ENCODE measurements around the gene FADS1. TPM values are rescaled to one million over a fixed set of nuclear protein-coding genes. Genes with fewer than 3 reads are reported as not detected.

Gene FADS1
- total and polyA plus RNA-seq, 2 of the 13 experiments (the other 11 are each of a cell fraction or from before 2014, with no cell fraction given), result 91.8 to 108 TPM

DNA sequence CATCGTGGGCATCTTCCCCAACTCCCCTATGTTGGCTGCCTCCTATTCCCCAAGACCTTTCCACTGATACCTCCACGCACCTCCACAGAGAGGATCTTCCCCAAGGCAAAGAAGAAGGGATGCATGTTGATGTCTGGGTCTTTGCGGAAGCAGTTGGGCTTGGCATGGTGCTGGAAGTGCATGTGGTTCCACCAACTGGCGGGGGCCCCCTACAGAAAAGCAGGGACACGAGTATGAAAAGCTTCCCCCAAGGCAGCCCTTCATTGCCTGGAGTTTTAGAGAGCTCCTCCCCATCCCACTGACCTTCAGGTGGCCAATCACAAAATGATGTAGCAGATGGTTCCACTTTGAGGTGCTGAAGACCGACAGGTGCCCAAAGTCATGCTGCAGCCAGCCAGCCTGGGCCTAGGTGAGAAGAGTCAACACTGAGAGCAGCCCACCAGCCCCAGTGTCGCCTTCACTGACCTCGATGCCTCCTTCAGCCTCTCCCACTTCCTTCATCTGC is 6.1 kb downstream of the FADS1 start:
- TF ChIP-seq HMGA1 (CRISPR knock-in tag; conservative IDR thresholded peaks at IDR 0.05) (no peak), NFRKB (IDR thresholded peaks at IDR 0.05) (no peak), ZNF773 (CRISPR knock-in tag; IDR thresholded peaks at IDR 0.05; ENCODE audit: borderline replicate concordance) (no peak), PAXIP1 (CRISPR knock-in tag; conservative IDR thresholded peaks at IDR 0.05) (no peak)
- Histone ChIP-seq H3K9ac (ENCODE audit: insufficient read depth, low read depth, low read length) (no peak overlapping the region), H3K9me3 (ENCODE audit: low read length) (no peaks in the 10 kb centered on the region), H3K27me3 (ENCODE audit: control insufficient read depth in 1 of 2, insufficient read depth in 2 of 2, low read length in 2 of 2) (no peaks in the 10 kb centered on the region; a peak in 1 of 5 replicates), H3K27ac (ENCODE audit: extremely low read length, insufficient read depth, low read length) (no peak overlapping the region), H3K4me3 (replicated peaks in 1 of 3; ENCODE audit: insufficient read depth in 1 of 3, low read depth in 2 of 3, low read length in 3 of 3) (no peak overlapping the region), H4K20me1 (ENCODE audit: insufficient read depth, low read length) (no peaks in the 10 kb centered on the region), H3K4me2 (ENCODE audit: low read depth, low read length) (no peak overlapping the region), H2AFZ (ENCODE audit: low read length) (no peak overlapping the region), H3K4me1 (ENCODE audit: insufficient read depth, low read length) (peaks cover 19% of the 10 kb centered on the region), H3K36me3 (replicated peaks in 1 of 2; ENCODE audit: control insufficient read depth in 1 of 2, insufficient read depth in 2 of 2, low read length in 2 of 2) (peaks cover 27 to 72% of the 10 kb centered on the region in 2 experiments), H3K79me2 (ENCODE audit: insufficient read depth, low read length) (peaks cover 14% of the 10 kb centered on the region)
- DNase-seq (ENCODE audit: low spot score), result no peak
- ChIA-PET POLR2A (no interaction called here), CTCF (ENCODE audit: low intra/inter-chr PET ratio, low total read pairs) (no interaction called here)
- ATAC-seq, result no peak
- FAIRE-seq, result no peak
- BruUV-seq (replicated peaks), result no TSS peak
- intact Hi-C loops (cut with micrococcal nuclease; ENCODE audit: unreplicated experiment) (no loop called here), in situ Hi-C loops (cut with HindIII; ENCODE audit: extremely low pct_ligation_motif_present, low pct_unique_long_range_greater_than_20kb) (no loop called here)
- WGBS (ENCODE audit: low lambda C conversion rate), result 99% methylated on average over 8 of the region's 8 CpGs

DNA sequence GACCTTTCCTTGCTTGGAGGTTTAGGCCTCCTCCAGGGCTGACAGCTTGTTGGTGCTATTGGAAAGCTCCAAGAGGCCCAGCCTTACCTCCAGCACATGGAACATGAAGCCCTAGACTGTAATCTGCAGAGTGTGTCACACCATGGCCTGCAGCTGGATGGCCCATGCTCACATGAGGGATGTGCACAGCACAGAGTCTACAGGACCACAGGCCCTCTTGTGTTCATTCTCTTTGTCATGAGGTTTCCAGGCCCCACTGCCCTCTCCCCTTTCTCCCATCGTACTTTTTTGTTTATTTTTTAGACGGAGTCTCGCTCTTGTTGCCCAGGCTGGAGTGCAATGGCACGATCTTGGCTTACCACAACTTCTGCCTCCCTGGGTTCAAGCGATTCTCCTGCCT is 10.0 kb downstream of the FADS1 start:
- intact Hi-C loops (cut with micrococcal nuclease; ENCODE audit: unreplicated experiment) (no loop called here), in situ Hi-C loops (cut with HindIII; ENCODE audit: extremely low pct_ligation_motif_present, low pct_unique_long_range_greater_than_20kb) (no loop called here)
- Histone ChIP-seq H3K4me2 (ENCODE audit: low read depth, low read length) (no peak overlapping the region), H3K36me3 (replicated peaks in 1 of 2; ENCODE audit: control insufficient read depth in 1 of 2, insufficient read depth in 2 of 2, low read length in 2 of 2) (peaks cover 33 to 92% of the 10 kb centered on the region in 2 experiments), H3K9ac (ENCODE audit: insufficient read depth, low read depth, low read length) (no peak overlapping the region), H3K27me3 (ENCODE audit: control insufficient read depth in 1 of 2, insufficient read depth in 2 of 2, low read length in 2 of 2) (no peaks in the 10 kb centered on the region; a peak in 1 of 5 replicates), H2AFZ (ENCODE audit: low read length) (no peak overlapping the region), H3K4me1 (ENCODE audit: insufficient read depth, low read length) (no peaks in the 10 kb centered on the region), H3K27ac (ENCODE audit: extremely low read length, insufficient read depth, low read length) (no peak overlapping the region), H4K20me1 (ENCODE audit: insufficient read depth, low read length) (no peaks in the 10 kb centered on the region), H3K79me2 (ENCODE audit: insufficient read depth, low read length) (no peaks in the 10 kb centered on the region), H3K4me3 (replicated peaks in 1 of 3; ENCODE audit: insufficient read depth in 1 of 3, low read depth in 2 of 3, low read length in 3 of 3) (no peak overlapping the region), H3K9me3 (ENCODE audit: low read length) (no peaks in the 10 kb centered on the region)
- ChIA-PET POLR2A (interaction anchor here (1.8 kb wide), 1 partner anchor 8 kb away, joined by 6 read pairs; no protein-coding TSS in a partner anchor), CTCF (ENCODE audit: low intra/inter-chr PET ratio, low total read pairs) (no interaction called here)
- DNase-seq (ENCODE audit: low spot score), result no peak
- ATAC-seq, result no peak; the same call in 2 of the 3 replicates
- WGBS (ENCODE audit: low lambda C conversion rate), result 97% methylated on average over 5 of the region's 5 CpGs
- no peak for FAIRE-seq
- no peak for TF ChIP-seq ZNF20 (CRISPR knock-in tag; IDR thresholded peaks at IDR 0.05)
- peak; percentile 71 for TF ChIP-seq RBM22 (optimal IDR thresholded peaks at IDR 0.05; ENCODE audit: low read length)
- BruUV-seq (replicated peaks), result no TSS peak

Measured in HepG2 (cell line).